ENCODE data around the gene CEP44. TPM values are rescaled to one million over a fixed set of nuclear protein-coding genes. Genes with fewer than 3 reads are reported as not detected.

The CEP44 gene
- total and polyA plus RNA-seq, 2 experiments from 2014 or later, result 7.1 to 23.6 TPM

DNA sequence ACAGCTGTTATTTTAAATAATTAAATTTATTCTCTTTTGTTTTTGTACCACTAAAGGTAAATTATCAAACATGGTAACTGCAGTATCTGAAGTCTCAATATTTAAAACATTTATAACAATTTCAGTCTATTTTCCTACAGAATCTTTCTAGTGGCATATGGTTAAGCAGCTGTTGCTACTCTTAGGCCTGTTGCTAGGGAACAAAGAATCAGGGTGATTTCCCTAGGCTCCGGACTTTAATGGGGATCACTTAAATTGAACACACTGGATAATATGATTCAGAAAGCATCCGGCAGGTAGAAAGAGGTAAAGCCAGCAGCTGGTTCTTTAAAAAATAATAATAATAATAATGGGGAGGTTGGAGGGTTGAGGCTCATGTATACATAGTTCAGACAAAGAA lies 17.8 kb upstream of the CEP44 start:
- no peak for DNase-seq (ENCODE audit: low read depth in 1 of 2, low spot score in 1 of 2)
- no peaks in the 10 kb centered on the region for H3K9me3 ChIP-seq (ENCODE audit: low read depth)
- no peaks in the 10 kb centered on the region for H3K4me1 ChIP-seq (ENCODE audit: low read depth)
- no peak overlapping the region for H3K4me3 ChIP-seq
- H3K27me3 ChIP-seq, result no peaks in the 10 kb centered on the region
- peaks cover 3% of the 10 kb centered on the region for H3K36me3 ChIP-seq
- TF ChIP-seq, protein P1, sequence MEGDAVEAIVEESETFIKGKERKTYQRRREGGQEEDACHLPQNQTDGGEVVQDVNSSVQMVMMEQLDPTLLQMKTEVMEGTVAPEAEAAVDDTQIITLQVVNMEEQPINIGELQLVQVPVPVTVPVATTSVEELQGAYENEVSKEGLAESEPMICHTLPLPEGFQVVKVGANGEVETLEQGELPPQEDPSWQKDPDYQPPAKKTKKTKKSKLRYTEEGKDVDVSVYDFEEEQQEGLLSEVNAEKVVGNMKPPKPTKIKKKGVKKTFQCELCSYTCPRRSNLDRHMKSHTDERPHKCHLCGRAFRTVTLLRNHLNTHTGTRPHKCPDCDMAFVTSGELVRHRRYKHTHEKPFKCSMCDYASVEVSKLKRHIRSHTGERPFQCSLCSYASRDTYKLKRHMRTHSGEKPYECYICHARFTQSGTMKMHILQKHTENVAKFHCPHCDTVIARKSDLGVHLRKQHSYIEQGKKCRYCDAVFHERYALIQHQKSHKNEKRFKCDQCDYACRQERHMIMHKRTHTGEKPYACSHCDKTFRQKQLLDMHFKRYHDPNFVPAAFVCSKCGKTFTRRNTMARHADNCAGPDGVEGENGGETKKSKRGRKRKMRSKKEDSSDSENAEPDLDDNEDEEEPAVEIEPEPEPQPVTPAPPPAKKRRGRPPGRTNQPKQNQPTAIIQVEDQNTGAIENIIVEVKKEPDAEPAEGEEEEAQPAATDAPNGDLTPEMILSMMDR (IDR thresholded peaks at IDR 0.05; ENCODE audit: low read depth, low read length), result no peak
- H3K27ac ChIP-seq, result no peak overlapping the region

DNA sequence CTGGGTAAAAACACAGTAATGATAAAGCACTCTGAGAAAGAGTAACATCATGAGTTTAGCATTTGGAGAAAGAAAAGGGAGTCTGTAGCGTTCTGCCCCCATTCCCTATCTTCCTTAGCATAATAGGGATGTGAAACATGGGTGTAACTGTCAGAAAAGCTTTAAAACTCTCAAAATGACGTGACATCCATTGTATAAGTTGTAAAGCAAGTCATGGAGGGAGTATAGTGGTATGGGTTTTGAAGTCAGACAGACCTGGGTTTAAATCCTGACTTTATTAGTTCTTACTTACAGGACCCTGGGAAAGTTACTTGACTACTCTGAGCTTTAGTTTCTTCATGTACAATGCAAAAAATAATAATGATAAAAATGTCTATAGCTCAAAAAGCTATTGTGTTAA lies 17.3 kb upstream of the CEP44 start:
- Histone ChIP-seq H3K27ac (no peak overlapping the region), H3K9me3 (ENCODE audit: low read depth) (no peaks in the 10 kb centered on the region), H3K4me3 (no peak overlapping the region), H3K27me3 (no peaks in the 10 kb centered on the region), H3K36me3 (peaks cover 3% of the 10 kb centered on the region), H3K4me1 (ENCODE audit: low read depth) (no peaks in the 10 kb centered on the region)
- TF ChIP-seq, protein P1 (IDR thresholded peaks at IDR 0.05; ENCODE audit: low read depth, low read length), result no peak
- no peak for DNase-seq (ENCODE audit: low read depth in 1 of 2, low spot score in 1 of 2)

DNA sequence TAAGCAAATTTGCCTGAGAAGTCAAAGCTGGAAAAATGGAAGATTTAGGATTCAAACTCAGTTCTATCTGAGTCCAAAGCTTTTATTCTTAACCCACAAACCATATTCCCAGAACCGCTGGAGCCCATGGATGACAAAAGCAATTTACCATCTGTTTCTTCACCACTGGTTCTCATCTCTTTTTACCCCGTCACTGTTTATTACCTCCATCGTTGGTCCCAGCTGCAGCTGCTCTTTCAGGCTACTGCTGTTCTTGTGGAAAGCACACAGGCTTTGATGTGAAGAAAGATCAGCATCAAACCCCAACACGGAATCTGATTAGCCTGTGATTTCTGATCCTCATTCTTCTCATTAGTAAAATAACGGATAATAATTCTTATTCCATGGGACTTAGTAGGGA lies 9.8 kb upstream of the CEP44 start:
- TF ChIP-seq, protein P1 (IDR thresholded peaks at IDR 0.05; ENCODE audit: low read depth, low read length), result no peak
- DNase-seq (ENCODE audit: low read depth in 1 of 2, low spot score in 1 of 2), result no peak
- Histone ChIP-seq H3K4me3 (no peak overlapping the region), H3K27me3 (no peaks in the 10 kb centered on the region), H3K4me1 (ENCODE audit: low read depth) (no peaks in the 10 kb centered on the region), H3K27ac (no peak overlapping the region), H3K9me3 (ENCODE audit: low read depth) (no peaks in the 10 kb centered on the region), H3K36me3 (no peaks in the 10 kb centered on the region)

DNA sequence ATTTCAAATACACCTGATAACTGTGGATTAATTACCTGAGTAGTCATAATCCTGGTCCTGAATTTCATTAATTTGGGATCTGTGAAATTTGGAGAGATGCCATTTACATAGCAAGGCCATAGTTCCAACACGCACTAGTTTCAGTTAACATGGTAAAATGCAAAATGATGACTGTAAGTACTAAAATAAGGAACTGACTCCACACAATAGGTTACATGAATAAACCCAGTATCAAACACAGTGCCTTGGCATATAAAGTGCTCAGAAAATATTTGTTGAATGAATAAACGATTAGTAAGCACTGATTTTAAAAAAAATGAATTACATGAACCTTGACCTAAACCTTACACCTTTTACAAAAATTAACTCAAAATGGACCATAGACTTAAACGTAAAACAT lies 9.3 kb upstream of the CEP44 start:
- no peak overlapping the region for H3K27ac ChIP-seq
- TF ChIP-seq, protein P1 (IDR thresholded peaks at IDR 0.05; ENCODE audit: low read depth, low read length), result no peak
- no peaks in the 10 kb centered on the region for H3K36me3 ChIP-seq
- no peaks in the 10 kb centered on the region for H3K9me3 ChIP-seq (ENCODE audit: low read depth)
- no peaks in the 10 kb centered on the region for H3K27me3 ChIP-seq
- H3K4me1 ChIP-seq (ENCODE audit: low read depth), result no peaks in the 10 kb centered on the region
- no peak overlapping the region for H3K4me3 ChIP-seq
- no peak for DNase-seq (ENCODE audit: low read depth in 1 of 2, low spot score in 1 of 2)

DNA sequence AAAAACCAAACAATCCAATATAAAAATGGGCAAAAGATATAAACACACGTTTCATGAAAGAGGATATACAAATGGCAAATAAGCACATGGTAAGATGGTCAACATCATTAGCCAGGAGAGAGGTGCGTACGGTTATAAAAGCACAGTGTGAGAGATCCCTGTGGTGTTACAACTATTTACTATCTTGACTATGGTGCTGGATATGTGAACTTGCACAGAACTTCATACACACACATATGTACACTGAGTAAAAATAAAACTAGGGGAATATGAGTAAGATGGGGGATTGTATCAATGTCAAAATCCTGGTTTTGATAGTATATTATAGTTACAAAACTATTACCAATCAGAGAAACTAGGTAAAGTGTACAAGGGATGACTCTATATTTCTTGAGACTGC lies 8.6 kb upstream of the CEP44 start:
- Histone ChIP-seq H3K36me3 (no peaks in the 10 kb centered on the region), H3K27ac (no peak overlapping the region)

More for the DNA sequence above, 8.6 kb upstream of the CEP44 start:
- Histone ChIP-seq H3K4me3 (no peak overlapping the region), H3K9me3 (ENCODE audit: low read depth) (no peaks in the 10 kb centered on the region), H3K4me1 (ENCODE audit: low read depth) (no peaks in the 10 kb centered on the region), H3K27me3 (no peaks in the 10 kb centered on the region)
- TF ChIP-seq, protein P1 (IDR thresholded peaks at IDR 0.05; ENCODE audit: low read depth, low read length), result no peak
- DNase-seq (ENCODE audit: low read depth in 1 of 2, low spot score in 1 of 2), result no peak

Data from cardiac muscle cell (in vitro differentiated cells and primary cell).